GM23248 (cell line): ENCODE measurements around the gene TRPV3. TPM values are rescaled to one million over a fixed set of nuclear protein-coding genes. Genes with fewer than 3 reads are reported as not detected.

ENCODE experiments used
- DNase-seq: peaks from one replicate; pipeline ENCODE4 v3.0.0-alpha.2; 2015
- H2AFZ ChIP-seq: fragments of 200-600 bp; sonication (generic); 2 replicates; pipeline ENCODE4 v1.6.1; 2016; ENCODE audit warnings: antibody characterized with exemption
- H3F3A ChIP-seq: fragments of 200-600 bp; sonication (generic); 2 replicates; pipeline ENCODE4 v1.6.1; 2016; ENCODE audit warnings: mild to moderate bottlenecking, antibody characterized with exemption, mixed run types; ENCODE audit not compliant: insufficient read depth
- H3K27ac ChIP-seq: fragments of 200-600 bp; sonication (generic); 2 replicates; pipeline ENCODE4 v1.5.1; 2016; ENCODE audit warnings: mild to moderate bottlenecking
- H3K27me3 ChIP-seq: fragments of 200-600 bp; sonication (generic); replicated peaks from 2 replicates; pipeline ENCODE4 v1.6.1; 2016; ENCODE audit warnings: mild to moderate bottlenecking; ENCODE audit not compliant: insufficient read depth
- H3K36me3 ChIP-seq: fragments of 200-600 bp; sonication (generic); 2 replicates; pipeline ENCODE4 v1.6.1; 2016; ENCODE audit warnings: low read depth, mild to moderate bottlenecking
- H3K4me1 ChIP-seq: fragments of 200-600 bp; sonication (generic); 2 replicates; pipeline ENCODE4 v1.6.1; 2016; ENCODE audit warnings: mild to moderate bottlenecking; ENCODE audit not compliant: insufficient read depth
- H3K4me2 ChIP-seq: fragments of 200-600 bp; sonication (generic); one replicate; pipeline ENCODE4 v1.6.1; 2016; ENCODE audit warnings: mild to moderate bottlenecking; ENCODE audit not compliant: unreplicated experiment
- H3K4me3 ChIP-seq: fragments of 200-600 bp; sonication (generic); 2 replicates; pipeline ENCODE4 v1.5.1; 2016; ENCODE audit warnings: mild to moderate bottlenecking
- H3K79me2 ChIP-seq: fragments of 200-600 bp; sonication (generic); 2 replicates; pipeline ENCODE4 v1.6.1; 2016; ENCODE audit warnings: mild to moderate bottlenecking; ENCODE audit not compliant: insufficient read depth
- H3K9ac ChIP-seq: fragments of 200-600 bp; sonication (generic); 2 replicates; pipeline ENCODE4 v1.6.1; 2016; ENCODE audit warnings: mild to moderate bottlenecking
- H3K9me2 ChIP-seq: fragments of 200-600 bp; sonication (generic); 2 replicates; pipeline ENCODE4 v1.6.1; 2016; ENCODE audit warnings: mixed run types, mild to moderate bottlenecking, moderate library complexity; ENCODE audit not compliant: insufficient read depth
- H3K9me3 ChIP-seq: fragments of 200-600 bp; sonication (generic); one replicate; pipeline ENCODE4 v1.6.1; 2017; ENCODE audit warnings: low read depth
- H4K20me1 ChIP-seq: fragments of 200-600 bp; sonication (generic); 2 replicates; pipeline ENCODE4 v1.6.0; 2016; ENCODE audit not compliant: insufficient read depth
- EZH2 ChIP-seq: fragments of 200-600 bp; sonication (generic); IDR thresholded peaks from 2 replicates; pipeline ENCODE4 v1.6.1; 2018; ENCODE audit warnings: antibody characterized with exemption, mild to moderate bottlenecking; ENCODE audit not compliant: insufficient read depth, poor library complexity, severe bottlenecking
- EZH2phosphoT487 ChIP-seq: fragments of 200-600 bp; sonication (generic); IDR thresholded peaks from 2 replicates; pipeline ENCODE4 v1.6.1; 2018; ENCODE audit warnings: antibody characterized with exemption, moderate library complexity, mild to moderate bottlenecking, low read depth; ENCODE audit not compliant: insufficient read depth
- WGBS, 2 experiments: methylation state at CpG; one replicate each; pipeline ENCODE4 v1.1.6; 2015 to 2017; ENCODE audit warnings: low lambda C conversion rate in 2 of 2, low coverage in 1 of 2; ENCODE audit errors: missing lambda C conversion rate in 2 of 2; 5-methylcytosine and 5-hydroxymethylcytosine counted together
- in situ Hi-C: fragments of 300-500 bp; cut with MboI; formaldehyde crosslinking; loops from 2 replicates; pipeline ENCODE4 v1.15.0; 2020
- polyA plus RNA-seq: library from polyadenylated mRNA; unstranded; fragments of >200 nt; fragmentation: Nextera tagmentation; extraction: Ambion mirVana; gene quantifications from 2 replicates; pipeline ENCODE4 v1.2.1, GENCODE V29; 2016
- total RNA-seq: library from RNA; depleted of rRNA; stranded (reverse); fragments of >200 nt; shearing (Covaris generic); gene quantifications from 2 replicates; pipeline ENCODE4 v1.2.3, GENCODE V29; 2014

Gene TRPV3
- total and polyA plus RNA-seq, 2 experiments from 2014 or later: 0.41 to 1.1 TPM

- in situ Hi-C loops: no loop called here
- Histone ChIP-seq H3K4me3 (no peak overlapping the region), H3K9me2 (no peaks in the 10 kb centered on the region), H3K9ac (no peak overlapping the region), H3K36me3 (no peaks in the 10 kb centered on the region), H3K4me1 (peaks cover 16% of the 10 kb centered on the region), H3K27ac (no peak overlapping the region), H2AFZ (no peak overlapping the region), H3K4me2 (no peak overlapping the region), H3K27me3 (no peaks in the 10 kb centered on the region), H3K9me3 (no peaks in the 10 kb centered on the region), H3K79me2 (no peaks in the 10 kb centered on the region), H4K20me1 (no peaks in the 10 kb centered on the region), H3F3A (peaks cover 15% of the 10 kb centered on the region)
- DNase-seq: no peak
- no peak for TF ChIP-seq EZH2
- no peak for TF ChIP-seq EZH2phosphoT487
- WGBS, 2 experiments: 63 to 64% methylated on average over 3 of the region's 3 CpGs
Measured at GRCh38 chr17:3507869-3508268, 49.7 kb downstream of the TRPV3 start.

- no peaks in the 10 kb centered on the region for H4K20me1 ChIP-seq
- H3K27me3 ChIP-seq: no peaks in the 10 kb centered on the region
- TF ChIP-seq EZH2phosphoT487 (no peak), EZH2 (no peak)
- no peak overlapping the region for H3K4me2 ChIP-seq
- H3K36me3 ChIP-seq: no peaks in the 10 kb centered on the region
- H3K27ac ChIP-seq: no peak overlapping the region
- in situ Hi-C loops: no loop called here
- 65 to 69% methylated on average over 1 of the region's 1 CpG for WGBS, 2 experiments
- DNase-seq: no peak
- H3K9me2 ChIP-seq: no peaks in the 10 kb centered on the region
- no peak overlapping the region for H3K4me3 ChIP-seq
- H2AFZ ChIP-seq: no peak overlapping the region
- no peaks in the 10 kb centered on the region for H3K79me2 ChIP-seq
- H3F3A ChIP-seq: peaks cover 10% of the 10 kb centered on the region
- peaks cover 9% of the 10 kb centered on the region for H3K4me1 ChIP-seq
- no peaks in the 10 kb centered on the region for H3K9me3 ChIP-seq
- no peak overlapping the region for H3K9ac ChIP-seq
Measured at GRCh38 chr17:3507071-3507470, 50.5 kb downstream of the TRPV3 start.

- Histone ChIP-seq H3K9me3 (no peaks in the 10 kb centered on the region), H3K4me1 (no peaks in the 10 kb centered on the region), H3K4me2 (no peak overlapping the region), H3K9me2 (no peaks in the 10 kb centered on the region), H2AFZ (no peak overlapping the region), H4K20me1 (no peaks in the 10 kb centered on the region), H3K79me2 (no peaks in the 10 kb centered on the region), H3K4me3 (no peak overlapping the region), H3K9ac (no peak overlapping the region), H3K27ac (no peak overlapping the region), H3F3A (no peaks in the 10 kb centered on the region), H3K27me3 (no peaks in the 10 kb centered on the region), H3K36me3 (no peaks in the 10 kb centered on the region)
- WGBS, 2 experiments: 79 to 80% methylated on average over 2 of the region's 2 CpGs
- DNase-seq: no peak
- TF ChIP-seq EZH2phosphoT487 (no peak), EZH2 (no peak)
- in situ Hi-C loops: no loop called here
Measured at GRCh38 chr17:3506054-3506453, 51.6 kb downstream of the TRPV3 start.

GRCh38 chr17:3505008-3505407 lies 52.6 kb downstream of the TRPV3 start:
- no peak for TF ChIP-seq EZH2phosphoT487
- no peak for TF ChIP-seq EZH2
- H3K9me2 ChIP-seq: no peaks in the 10 kb centered on the region
- H3K79me2 ChIP-seq: no peaks in the 10 kb centered on the region
- no peak overlapping the region for H2AFZ ChIP-seq
- no peak for DNase-seq
- 90 to 93% methylated on average over 7 of the region's 7 CpGs for WGBS, 2 experiments
- H3K4me1 ChIP-seq: no peaks in the 10 kb centered on the region
- H3K36me3 ChIP-seq: no peaks in the 10 kb centered on the region
- no peaks in the 10 kb centered on the region for H4K20me1 ChIP-seq
- H3K27me3 ChIP-seq: no peaks in the 10 kb centered on the region
- H3K9me3 ChIP-seq: no peaks in the 10 kb centered on the region
- H3K4me3 ChIP-seq: no peak overlapping the region
- in situ Hi-C loops: no loop called here
- H3F3A ChIP-seq: no peaks in the 10 kb centered on the region
- H3K4me2 ChIP-seq: no peak overlapping the region
- no peak overlapping the region for H3K27ac ChIP-seq
- no peak overlapping the region for H3K9ac ChIP-seq

GRCh38 chr17:3503285-3503684 lies 54.3 kb downstream of the TRPV3 start:
- H3K27me3 ChIP-seq: no peaks in the 10 kb centered on the region
- no peaks in the 10 kb centered on the region for H3K36me3 ChIP-seq
- H3F3A ChIP-seq: no peaks in the 10 kb centered on the region
- H3K4me3 ChIP-seq: no peak overlapping the region
- no peak overlapping the region for H3K27ac ChIP-seq
- H3K9me2 ChIP-seq: no peaks in the 10 kb centered on the region
- in situ Hi-C loops: no loop called here
- no peaks in the 10 kb centered on the region for H4K20me1 ChIP-seq
- 11 to 27% methylated on average over 1 of the region's 1 CpG for WGBS, 2 experiments
- H3K4me1 ChIP-seq: no peaks in the 10 kb centered on the region
- DNase-seq: no peak
- no peak for TF ChIP-seq EZH2
- no peak for TF ChIP-seq EZH2phosphoT487
- no peak overlapping the region for H3K4me2 ChIP-seq
- H3K9me3 ChIP-seq: no peaks in the 10 kb centered on the region
- no peak overlapping the region for H3K9ac ChIP-seq
- no peaks in the 10 kb centered on the region for H3K79me2 ChIP-seq
- no peak overlapping the region for H2AFZ ChIP-seq
